SK-N-SH treated with all-trans-retinoic acid at 6 μM for 48 hours (cell line): ENCODE data around the gene SLC28A1.

Experiments
- ATAC-seq: fragments of 200-7000 bp; cut with Tn5 transposase; 3 replicates; pipeline ENCODE4 v1.9.1; 2020; ENCODE audit warnings: mild to moderate bottlenecking, moderate library complexity
- ARNTL ChIP-seq: fragments of 450-650 bp; formaldehyde crosslinking; IDR thresholded peaks from 2 replicates; pipeline ENCODE4 v1.5.0; 2020; ENCODE audit warnings: low read depth, mild to moderate bottlenecking, moderate library complexity, borderline replicate concordance
- BACH2 ChIP-seq: fragments of 250-450 bp; sonication (Bioruptor Pico); IDR thresholded peaks from 2 replicates; pipeline ENCODE4 v1.9.0; 2021; ENCODE audit warnings: mild to moderate bottlenecking, borderline replicate concordance
- CREB5 ChIP-seq: fragments of 250-450 bp; sonication (Bioruptor Pico); IDR thresholded peaks from 2 replicates; pipeline ENCODE4 v1.5.1; 2020; ENCODE audit warnings: low read depth, mild to moderate bottlenecking, moderate library complexity
- CSDC2 ChIP-seq: fragments of 250-450 bp; sonication (Bioruptor Pico); IDR thresholded peaks from 2 replicates; pipeline ENCODE4 v1.5.0; 2020; ENCODE audit warnings: mild to moderate bottlenecking, moderate library complexity
- CSRNP3 ChIP-seq: fragments of 250-450 bp; sonication (Bioruptor Pico); IDR thresholded peaks from 2 replicates; pipeline ENCODE4 v1.5.1; 2021; ENCODE audit warnings: mild to moderate bottlenecking, moderate library complexity
- ESRRG ChIP-seq: fragments of 250-450 bp; sonication (Bioruptor Pico); IDR thresholded peaks from 2 replicates; pipeline ENCODE4 v1.6.1; 2021; ENCODE audit warnings: mild to moderate bottlenecking
- ISL1 ChIP-seq: fragments of 250-450 bp; sonication (Bioruptor Pico); IDR thresholded peaks from 2 replicates; pipeline ENCODE4 v2.1.2; 2022; ENCODE audit warnings: mild to moderate bottlenecking, moderate library complexity
- OSR1 ChIP-seq: fragments of 250-450 bp; sonication (Bioruptor Pico); IDR thresholded peaks from 2 replicates; pipeline ENCODE4 v1.8.0; 2022; ENCODE audit warnings: moderate library complexity, mild to moderate bottlenecking, inconsistent platforms
- PATZ1 ChIP-seq: fragments of 250-450 bp; sonication (Bioruptor Pico); IDR thresholded peaks from 2 replicates; pipeline ENCODE4 v1.8.0; 2020; ENCODE audit warnings: mild to moderate bottlenecking, moderate library complexity, borderline replicate concordance
- RARB ChIP-seq: fragments of 250-450 bp; sonication (Bioruptor Pico); IDR thresholded peaks from 2 replicates; pipeline ENCODE4 v1.8.0; 2021; ENCODE audit warnings: mild to moderate bottlenecking, moderate library complexity
- SNAI2 ChIP-seq: fragments of 250-450 bp; sonication (Bioruptor Pico); IDR thresholded peaks from 2 replicates; pipeline ENCODE4 v1.5.0; 2020; ENCODE audit warnings: mild to moderate bottlenecking, moderate library complexity
- TOX ChIP-seq: fragments of 250-450 bp; sonication (Bioruptor Pico); IDR thresholded peaks from 2 replicates; pipeline ENCODE4 v1.8.0; 2021; ENCODE audit warnings: mild to moderate bottlenecking, moderate library complexity, borderline replicate concordance
- TSHZ2 ChIP-seq: fragments of 250-450 bp; sonication (Bioruptor Pico); IDR thresholded peaks from 2 replicates; pipeline ENCODE4 v1.5.0; 2020; ENCODE audit warnings: mild to moderate bottlenecking, moderate library complexity
- ZC3H10 ChIP-seq: fragments of 250-450 bp; sonication (Bioruptor Pico); IDR thresholded peaks from 2 replicates; pipeline ENCODE4 v1.5.1; 2021; ENCODE audit warnings: mild to moderate bottlenecking, moderate library complexity
- ZFP3 ChIP-seq: fragments of 250-450 bp; sonication (Bioruptor Pico); IDR thresholded peaks from 2 replicates; pipeline ENCODE4 v1.5.0; 2020; ENCODE audit warnings: mild to moderate bottlenecking, moderate library complexity
- ZFP30 ChIP-seq: fragments of 450-650 bp; formaldehyde crosslinking; IDR thresholded peaks from 2 replicates; pipeline ENCODE4 v1.5.0; 2022; ENCODE audit warnings: mild to moderate bottlenecking, moderate library complexity
- ZNF565 ChIP-seq: fragments of 450-650 bp; formaldehyde crosslinking; conservative IDR thresholded peaks from 2 replicates; pipeline ENCODE4 v1.5.0; 2020; ENCODE audit warnings: low read depth, mild to moderate bottlenecking, moderate library complexity
- ZNF70 ChIP-seq: fragments of 450-650 bp; formaldehyde crosslinking; IDR thresholded peaks from 2 replicates; pipeline ENCODE4 v1.5.0; 2020; ENCODE audit warnings: mild to moderate bottlenecking, moderate library complexity
- ZNF8 ChIP-seq: fragments of 450-650 bp; formaldehyde crosslinking; IDR thresholded peaks from 2 replicates; pipeline ENCODE4 v1.5.0; 2020; ENCODE audit warnings: mild to moderate bottlenecking, moderate library complexity

SLC28A1 gene

GRCh38 chr15:84967380-84967779 lies 82.9 kb downstream of the SLC28A1 start (continued):
- TF ChIP-seq CREB5 (CRISPR knock-in tag): no peak

- ATAC-seq: no peak
- TF ChIP-seq ZNF8 (CRISPR knock-in tag) (no peak), ZC3H10 (no peak), ARNTL (no peak), ZFP30 (CRISPR knock-in tag) (no peak), ESRRG (no peak)
These were observed 83.8 kb downstream of the SLC28A1 start for GRCh38 chr15:84968301-84968700.

- no peak for TF ChIP-seq RARB
- TF ChIP-seq OSR1: no peak
- no peak for TF ChIP-seq TOX (CRISPR knock-in tag)
- no peak for TF ChIP-seq ARNTL
- TF ChIP-seq CSRNP3 (CRISPR knock-in tag): no peak
- TF ChIP-seq CSDC2 (CRISPR knock-in tag): no peak
- TF ChIP-seq ISL1 (CRISPR knock-in tag): no peak
- no peak for TF ChIP-seq ZNF70
- TF ChIP-seq SNAI2 (CRISPR knock-in tag): no peak
- no peak for TF ChIP-seq BACH2
- ATAC-seq: no peak
These were observed 84.8 kb downstream of the SLC28A1 start for GRCh38 chr15:84969257-84969656.

- ATAC-seq: no peak
- no peak for TF ChIP-seq ISL1 (CRISPR knock-in tag)
- TF ChIP-seq CSDC2 (CRISPR knock-in tag): no peak
- TF ChIP-seq TOX (CRISPR knock-in tag): no peak
- no peak for TF ChIP-seq ARNTL
- TF ChIP-seq OSR1: no peak
- no peak for TF ChIP-seq ZFP3 (CRISPR knock-in tag)
- TF ChIP-seq TSHZ2: no peak
- TF ChIP-seq RARB: no peak
- no peak for TF ChIP-seq CSRNP3 (CRISPR knock-in tag)
These were observed 86.4 kb downstream of the SLC28A1 start for GRCh38 chr15:84970843-84971242.

- ATAC-seq: no peak
- TF ChIP-seq PATZ1 (CRISPR knock-in tag): no peak
- TF ChIP-seq ZNF8 (CRISPR knock-in tag): no peak
- TF ChIP-seq RARB: no peak
- no peak for TF ChIP-seq ZC3H10
- no peak for TF ChIP-seq ZNF565 (CRISPR knock-in tag)
- no peak for TF ChIP-seq ISL1 (CRISPR knock-in tag)
- TF ChIP-seq ZNF70: no peak
- no peak for TF ChIP-seq ZFP3 (CRISPR knock-in tag)
- no peak for TF ChIP-seq ARNTL
- TF ChIP-seq OSR1: no peak
These were observed 89.3 kb downstream of the SLC28A1 start for GRCh38 chr15:84973492-84974460.
